ENCODE results near the gene KCNJ1. TPM values are rescaled to one million over a fixed set of nuclear protein-coding genes. Genes with fewer than 3 reads are reported as not detected.

Gene KCNJ1
- total RNA-seq, 2 experiments from 2014 or later = 0.06 to 0.11 TPM

DNA sequence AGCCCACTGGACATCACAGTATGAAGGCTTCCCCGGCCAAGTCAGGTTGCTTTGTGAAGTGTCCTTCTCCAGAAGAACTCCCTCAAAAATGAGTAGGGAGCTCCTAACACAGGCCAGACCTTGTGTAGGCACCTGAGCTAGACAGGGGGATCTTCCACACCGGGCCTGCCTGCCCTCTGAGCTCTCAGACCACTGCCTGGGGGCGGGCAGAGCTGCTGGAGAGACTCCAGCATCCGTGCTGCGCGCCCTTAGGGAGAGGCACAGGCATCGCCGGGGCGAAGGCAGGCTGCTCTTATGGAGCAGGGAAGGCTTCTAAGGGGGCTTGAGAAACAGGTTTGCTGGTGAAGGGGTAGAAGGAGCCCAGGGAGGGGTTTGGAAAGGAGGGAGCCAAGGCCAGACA lies 28.4 kb upstream of the KCNJ1 start:
- ChIA-PET POLR2A (no interaction called here), CTCF (ENCODE audit: unreplicated experiment) (no interaction called here)
- Histone ChIP-seq H3K4me1 (ENCODE audit: insufficient read depth, low read length, poor library complexity, severe bottlenecking) (no peaks in the 10 kb centered on the region), H3K79me2 (ENCODE audit: insufficient read depth, low read depth, low read length) (no peaks in the 10 kb centered on the region), H4K20me1 (ENCODE audit: insufficient read depth, low read length) (no peaks in the 10 kb centered on the region), H3K4me3 (ENCODE audit: low read depth, low read length, poor library complexity, severe bottlenecking) (no peak overlapping the region), H3K9me3 (ENCODE audit: low read length) (no peaks in the 10 kb centered on the region), H3K27ac (ENCODE audit: low read depth, low read length, poor library complexity, severe bottlenecking) (no peak overlapping the region), H3K4me2 (ENCODE audit: low read length) (no peak overlapping the region), H2AFZ (ENCODE audit: low read length) (no peak overlapping the region), H3K9me2 (ENCODE audit: insufficient read depth, low read length) (no peaks in the 10 kb centered on the region), H3K36me3 (ENCODE audit: insufficient read depth, low read length) (no peaks in the 10 kb centered on the region)
- intact Hi-C loops (cut with micrococcal nuclease; ENCODE audit: unreplicated experiment) = no loop called here
- TF ChIP-seq EZH2phosphoT487 (IDR thresholded peaks at IDR 0.05; ENCODE audit: borderline replicate concordance, low read depth, low read length) = no peak
- no peak for TF ChIP-seq CTCF (conservative IDR thresholded peaks at IDR 0.05; ENCODE audit: low read length)
- DNase-seq (ENCODE audit: low spot score) = no peak
- BruUV-seq (replicated peaks) = no TSS peak

DNA sequence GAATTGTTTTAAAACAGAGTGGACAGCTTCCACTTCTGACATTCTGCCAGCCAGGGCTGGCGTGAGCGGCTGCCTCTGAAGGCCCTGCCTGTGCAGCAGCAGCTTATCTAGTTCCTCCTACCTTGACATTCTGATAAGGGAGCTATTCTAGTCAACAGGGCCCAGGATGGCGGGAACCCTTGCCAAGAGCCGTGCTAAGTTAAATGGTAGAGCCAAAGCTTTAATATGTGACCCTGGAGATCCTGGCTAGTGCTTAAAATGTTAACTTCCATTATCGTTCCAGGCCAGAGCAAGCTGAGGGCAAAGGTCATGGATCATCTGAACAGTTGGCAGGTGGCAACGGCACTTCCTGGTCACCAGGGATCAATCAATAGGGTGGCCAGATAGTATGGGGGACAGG lies 27.6 kb upstream of the KCNJ1 start:
- Histone ChIP-seq H3K79me2 (ENCODE audit: insufficient read depth, low read depth, low read length) (no peaks in the 10 kb centered on the region), H2AFZ (ENCODE audit: low read length) (no peak overlapping the region), H3K27ac (ENCODE audit: low read depth, low read length, poor library complexity, severe bottlenecking) (no peak overlapping the region), H3K9me3 (ENCODE audit: low read length) (no peaks in the 10 kb centered on the region), H3K4me2 (ENCODE audit: low read length) (no peak overlapping the region), H3K36me3 (ENCODE audit: insufficient read depth, low read length) (no peaks in the 10 kb centered on the region), H4K20me1 (ENCODE audit: insufficient read depth, low read length) (no peaks in the 10 kb centered on the region), H3K4me1 (ENCODE audit: insufficient read depth, low read length, poor library complexity, severe bottlenecking) (no peaks in the 10 kb centered on the region), H3K9me2 (ENCODE audit: insufficient read depth, low read length) (no peaks in the 10 kb centered on the region), H3K4me3 (ENCODE audit: low read depth, low read length, poor library complexity, severe bottlenecking) (no peak overlapping the region)
- no peak for DNase-seq (ENCODE audit: low spot score)
- intact Hi-C loops (cut with micrococcal nuclease; ENCODE audit: unreplicated experiment) = no loop called here
- CTCF ChIA-PET (ENCODE audit: unreplicated experiment) = no interaction called here
- BruUV-seq (replicated peaks) = no TSS peak
- TF ChIP-seq EZH2phosphoT487 (IDR thresholded peaks at IDR 0.05; ENCODE audit: borderline replicate concordance, low read depth, low read length) (no peak), CTCF (conservative IDR thresholded peaks at IDR 0.05; ENCODE audit: low read length) (no peak)
- POLR2A ChIA-PET = interaction anchor here (0.6 kb wide), 1 partner anchor 49 kb away, joined by 3 read pairs; no protein-coding TSS in a partner anchor

DNA sequence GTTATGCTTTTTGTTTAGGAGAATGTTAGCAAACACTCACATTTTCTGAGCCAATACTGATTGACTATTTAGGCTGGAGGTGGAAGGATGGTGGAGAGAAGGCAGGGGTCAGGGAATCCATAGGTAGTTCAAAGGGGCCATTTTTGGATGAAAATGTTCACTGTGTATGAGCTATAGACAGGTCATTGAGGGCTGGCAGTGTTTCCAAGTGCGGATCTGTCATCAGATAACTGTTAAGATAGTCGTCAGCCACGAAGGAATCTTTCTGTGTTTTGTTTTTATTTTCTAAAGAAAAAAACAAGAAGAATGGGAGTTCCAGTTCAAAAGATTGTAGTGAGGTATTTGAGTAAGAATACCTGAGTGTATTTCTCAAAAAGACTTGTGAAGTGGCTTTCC lies 27.2 kb upstream of the KCNJ1 start:
- H3K4me2 ChIP-seq (ENCODE audit: low read length) = no peak overlapping the region
- CTCF ChIA-PET (ENCODE audit: unreplicated experiment) = no interaction called here
- H4K20me1 ChIP-seq (ENCODE audit: insufficient read depth, low read length) = no peaks in the 10 kb centered on the region
- no peaks in the 10 kb centered on the region for H3K9me2 ChIP-seq (ENCODE audit: insufficient read depth, low read length)
- POLR2A ChIA-PET = interaction anchor here (0.6 kb wide), 1 partner anchor 48 kb away, joined by 3 read pairs; no protein-coding TSS in a partner anchor
- H3K79me2 ChIP-seq (ENCODE audit: insufficient read depth, low read depth, low read length) = no peaks in the 10 kb centered on the region
- no peaks in the 10 kb centered on the region for H3K9me3 ChIP-seq (ENCODE audit: low read length)
- H2AFZ ChIP-seq (ENCODE audit: low read length) = no peak overlapping the region
- H3K4me3 ChIP-seq (ENCODE audit: low read depth, low read length, poor library complexity, severe bottlenecking) = no peak overlapping the region
- no peak overlapping the region for H3K27ac ChIP-seq (ENCODE audit: low read depth, low read length, poor library complexity, severe bottlenecking)
- DNase-seq (ENCODE audit: low spot score) = no peak
- H3K4me1 ChIP-seq (ENCODE audit: insufficient read depth, low read length, poor library complexity, severe bottlenecking) = no peaks in the 10 kb centered on the region
- intact Hi-C loops (cut with micrococcal nuclease; ENCODE audit: unreplicated experiment) = no loop called here
- H3K36me3 ChIP-seq (ENCODE audit: insufficient read depth, low read length) = no peaks in the 10 kb centered on the region
- no peak for TF ChIP-seq CTCF (conservative IDR thresholded peaks at IDR 0.05; ENCODE audit: low read length)
- no peak for TF ChIP-seq EZH2phosphoT487 (IDR thresholded peaks at IDR 0.05; ENCODE audit: borderline replicate concordance, low read depth, low read length)
- BruUV-seq (replicated peaks) = no TSS peak
